ENCODE data around the gene SLC15A5. TPM values are rescaled to one million over a fixed set of nuclear protein-coding genes. Genes with fewer than 3 reads are reported as not detected.

Gene SLC15A5
- total RNA-seq, 1 experiment from 2014 or later = not detected

- Histone ChIP-seq H3K27ac (ENCODE audit: low read length) (no peak overlapping the region), H3K4me1 (ENCODE audit: control insufficient read depth, insufficient read depth, low read length) (no peaks in the 10 kb centered on the region), H3K27me3 (ENCODE audit: control insufficient read depth, insufficient read depth, low read length) (no peaks in the 10 kb centered on the region), H3K9me3 (ENCODE audit: control insufficient read depth, insufficient read depth, low read depth, low read length) (no peaks in the 10 kb centered on the region), H3K4me3 (ENCODE audit: low read depth in 2 of 2, low read length in 2 of 2) (no peak overlapping the region), H3K36me3 (ENCODE audit: control insufficient read depth, insufficient read depth, low read length) (no peaks in the 10 kb centered on the region)
- in situ Hi-C loops (cut with HindIII; ENCODE audit: low pct_unique_long_range_greater_than_20kb, low sequenced_read_pairs) = no loop called here
- BruUV-seq (replicated peaks) = no TSS peak
- DNase-seq (ENCODE audit: low read depth, low spot score) (no peak), ATAC-seq (no peak)
- CTCF ChIA-PET = no interaction called here
- POLR2A ChIA-PET = no interaction called here
- TF ChIP-seq REST (IDR thresholded peaks at IDR 0.05; ENCODE audit: insufficient read depth in 1 of 2, low read depth in 2 of 2, low read length in 1 of 2) (no peak), TCF7L2 (IDR thresholded peaks at IDR 0.05; ENCODE audit: low read depth, low read length) (no peak), SIN3A (IDR thresholded peaks at IDR 0.05; ENCODE audit: borderline replicate concordance, insufficient read depth, low read depth, low read length) (no peak), POLR2AphosphoS5 (IDR thresholded peaks at IDR 0.05; ENCODE audit: low read depth, low read length) (no peak)
- TF ChIP-seq, protein P1, sequence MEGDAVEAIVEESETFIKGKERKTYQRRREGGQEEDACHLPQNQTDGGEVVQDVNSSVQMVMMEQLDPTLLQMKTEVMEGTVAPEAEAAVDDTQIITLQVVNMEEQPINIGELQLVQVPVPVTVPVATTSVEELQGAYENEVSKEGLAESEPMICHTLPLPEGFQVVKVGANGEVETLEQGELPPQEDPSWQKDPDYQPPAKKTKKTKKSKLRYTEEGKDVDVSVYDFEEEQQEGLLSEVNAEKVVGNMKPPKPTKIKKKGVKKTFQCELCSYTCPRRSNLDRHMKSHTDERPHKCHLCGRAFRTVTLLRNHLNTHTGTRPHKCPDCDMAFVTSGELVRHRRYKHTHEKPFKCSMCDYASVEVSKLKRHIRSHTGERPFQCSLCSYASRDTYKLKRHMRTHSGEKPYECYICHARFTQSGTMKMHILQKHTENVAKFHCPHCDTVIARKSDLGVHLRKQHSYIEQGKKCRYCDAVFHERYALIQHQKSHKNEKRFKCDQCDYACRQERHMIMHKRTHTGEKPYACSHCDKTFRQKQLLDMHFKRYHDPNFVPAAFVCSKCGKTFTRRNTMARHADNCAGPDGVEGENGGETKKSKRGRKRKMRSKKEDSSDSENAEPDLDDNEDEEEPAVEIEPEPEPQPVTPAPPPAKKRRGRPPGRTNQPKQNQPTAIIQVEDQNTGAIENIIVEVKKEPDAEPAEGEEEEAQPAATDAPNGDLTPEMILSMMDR (IDR thresholded peaks at IDR 0.05) = no peak
- intact Hi-C loops (cut with micrococcal nuclease; ENCODE audit: unreplicated experiment) = no loop called here
Measured at GRCh38 chr12:16300122-16300521, 22.6 kb upstream of the SLC15A5 start.

DNA sequence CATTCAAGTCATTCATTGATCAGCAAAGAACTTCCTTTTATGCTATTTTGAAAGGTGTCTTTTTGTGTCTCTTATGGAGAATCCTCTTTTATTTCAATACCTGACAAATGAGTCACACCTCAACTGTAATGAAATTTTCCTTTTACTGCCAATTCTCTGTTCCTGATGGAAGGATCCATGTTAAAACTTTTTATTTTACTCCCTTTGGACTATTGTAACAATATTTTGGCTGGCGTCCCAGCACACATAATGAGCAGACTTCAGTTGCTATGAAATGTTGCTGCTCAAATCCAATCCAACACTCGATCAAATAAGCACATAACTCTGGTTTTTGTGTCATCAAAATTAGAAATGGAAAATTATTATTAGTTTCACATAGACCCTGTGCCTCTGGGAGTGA, 21.9 kb upstream of the SLC15A5 start:
- TF ChIP-seq TCF7L2 (IDR thresholded peaks at IDR 0.05; ENCODE audit: low read depth, low read length) = no peak
- no peak for TF ChIP-seq REST (IDR thresholded peaks at IDR 0.05; ENCODE audit: insufficient read depth in 1 of 2, low read depth in 2 of 2, low read length in 1 of 2)
- no peak for TF ChIP-seq SIN3A (IDR thresholded peaks at IDR 0.05; ENCODE audit: borderline replicate concordance, insufficient read depth, low read depth, low read length)
- TF ChIP-seq, protein P1 (IDR thresholded peaks at IDR 0.05) = no peak
- no peak for TF ChIP-seq POLR2AphosphoS5 (IDR thresholded peaks at IDR 0.05; ENCODE audit: low read depth, low read length)
- ATAC-seq (no peak), DNase-seq (ENCODE audit: low read depth, low spot score) (no peak)
- ChIA-PET CTCF (no interaction called here), POLR2A (no interaction called here)
- no peak overlapping the region for H3K27ac ChIP-seq (ENCODE audit: low read length)
- H3K4me3 ChIP-seq (ENCODE audit: low read depth in 2 of 2, low read length in 2 of 2) = no peak overlapping the region
- H3K4me1 ChIP-seq (ENCODE audit: control insufficient read depth, insufficient read depth, low read length) = no peaks in the 10 kb centered on the region
- intact Hi-C loops (cut with micrococcal nuclease; ENCODE audit: unreplicated experiment) (no loop called here), in situ Hi-C loops (cut with HindIII; ENCODE audit: low pct_unique_long_range_greater_than_20kb, low sequenced_read_pairs) (no loop called here)
- no peaks in the 10 kb centered on the region for H3K27me3 ChIP-seq (ENCODE audit: control insufficient read depth, insufficient read depth, low read length)
- BruUV-seq (replicated peaks) = no TSS peak
- H3K36me3 ChIP-seq (ENCODE audit: control insufficient read depth, insufficient read depth, low read length) = no peaks in the 10 kb centered on the region
- H3K9me3 ChIP-seq (ENCODE audit: control insufficient read depth, insufficient read depth, low read depth, low read length) = no peaks in the 10 kb centered on the region
